Tibial artery (tissue), 4 donors: ENCODE measurements around the gene SLC31A1.

Experiments
- DNase-seq, 2 donors: peaks; one replicate each; pipeline ENCODE4 v3.0.0-alpha.2; 2019
- H3K27ac ChIP-seq, 2 donors: fragments of 200-600 bp; sonication (generic) in 1 of 2; 1 replicate in 1 of 2; 2 replicates in 1 of 2; pipeline ENCODE4 v1.5.1; 2018 to 2019; ENCODE audit warnings: mild to moderate bottlenecking in 1 of 2
- H3K27me3 ChIP-seq, 2 donors: fragments of 200-600 bp; sonication (generic) in 1 of 2; one replicate each; pipeline versions ENCODE4 v1.5.1 to v1.6.0; 2016 to 2019
- H3K36me3 ChIP-seq, 3 donors: fragments of 200-600 bp; sonication (generic) in 2 of 3; one replicate each; pipeline ENCODE4 v1.5.1; 2016 to 2019; ENCODE audit warnings: mild to moderate bottlenecking in 2 of 3
- H3K4me1 ChIP-seq, 4 donors: fragments of 200-600 bp; sonication (generic) in 2 of 4; 1 replicate in 3 of 4; 2 replicates in 1 of 4; pipeline ENCODE4 v1.5.1; 2016 to 2019
- H3K4me3 ChIP-seq, 2 donors: fragments of 200-600 bp; sonication (generic) in 1 of 2; 1 replicate in 1 of 2; 2 replicates in 1 of 2; pipeline ENCODE4 v1.5.1; 2018 to 2019; ENCODE audit warnings: mild to moderate bottlenecking in 2 of 2
- H3K9me3 ChIP-seq, 3 donors: fragments of 200-600 bp; sonication (generic) in 1 of 3; one replicate each; pipeline ENCODE4 v1.5.1; 2016 to 2019
- CTCF ChIP-seq, 2 experiments: fragments of 200-600 bp in 1 of 2; fragments of 450-650 bp in 1 of 2; IDR thresholded peaks; one replicate each; pipeline ENCODE4 v1.5.1; 2017 to 2019; ENCODE audit warnings: antibody characterized with exemption in 2 of 2, mild to moderate bottlenecking in 1 of 2, moderate library complexity in 1 of 2
- intact Hi-C: fragments of 100-400 bp; cut with DNase I; formaldehyde crosslinking; loops from one replicate; pipeline ENCODE4 v1.15.0; 2023; ENCODE audit warnings: low total_unique reads

SLC31A1 gene

GRCh38 chr9:113261917-113262671 lies 40.8 kb downstream of the SLC31A1 start:
- DNase-seq = no peak
- intact Hi-C loops = no loop called here
- H3K27ac ChIP-seq = no peak overlapping the region
- H3K9me3 ChIP-seq = no peaks in the 10 kb centered on the region
- H3K4me1 ChIP-seq = no peaks in the 10 kb centered on the region
- H3K36me3 ChIP-seq = peaks cover 28 to 53% (median 36%) of the 10 kb centered on the region in 3 donors
- no peak for TF ChIP-seq CTCF (IDR thresholded peaks at IDR 0.05)
- H3K27me3 ChIP-seq = no peaks in the 10 kb centered on the region
- no peak overlapping the region for H3K4me3 ChIP-seq

DNA sequence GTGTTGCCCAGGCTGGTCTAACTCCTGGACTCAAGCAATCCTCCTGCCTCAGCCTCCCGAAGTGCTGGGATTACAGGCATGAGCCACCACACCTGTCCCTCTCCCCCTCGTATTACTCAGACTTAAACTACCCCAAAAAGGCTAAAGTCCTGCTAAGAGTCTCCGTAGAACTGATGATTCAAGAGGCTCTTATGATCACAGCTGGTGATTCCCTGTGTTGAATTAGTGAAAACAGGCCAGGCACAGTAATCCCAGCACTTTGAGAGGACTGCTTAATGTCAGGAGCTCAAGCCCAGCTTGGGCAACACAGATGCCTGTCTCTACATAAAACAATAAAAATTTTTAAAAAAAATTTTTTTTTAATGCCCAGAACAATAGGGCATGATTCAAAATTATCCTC lies 44.8 kb downstream of the SLC31A1 start:
- Histone ChIP-seq H3K27me3 (no peaks in the 10 kb centered on the region), H3K4me1 (no peaks in the 10 kb centered on the region), H3K36me3 (peaks cover 42 to 63% (median 48%) of the 10 kb centered on the region in 3 donors), H3K9me3 (no peaks in the 10 kb centered on the region), H3K27ac (no peak overlapping the region), H3K4me3 (no peak overlapping the region)
- TF ChIP-seq CTCF (IDR thresholded peaks at IDR 0.05) = no peak
- intact Hi-C loops = no loop called here
- no peak for DNase-seq

- intact Hi-C loops = no loop called here
- Histone ChIP-seq H3K9me3 (no peaks in the 10 kb centered on the region), H3K36me3 (peaks cover 55 to 76% (median 57%) of the 10 kb centered on the region in 3 donors), H3K4me1 (no peaks in the 10 kb centered on the region), H3K27ac (no peak overlapping the region), H3K4me3 (no peak overlapping the region), H3K27me3 (no peaks in the 10 kb centered on the region)
- TF ChIP-seq CTCF (IDR thresholded peaks at IDR 0.05) = no peak
- DNase-seq = no peak
Measured at GRCh38 chr9:113267911-113268566, 46.7 kb downstream of the SLC31A1 start.

- H3K36me3 ChIP-seq = peaks cover 57 to 76% (median 57%) of the 10 kb centered on the region in 3 donors
- TF ChIP-seq CTCF (IDR thresholded peaks at IDR 0.05) = no peak
- peaks cover 0 to 5% (median 3%) of the 10 kb centered on the region in 4 donors for H3K4me1 ChIP-seq
- no peaks in the 10 kb centered on the region for H3K9me3 ChIP-seq
- DNase-seq = no peak
- H3K27ac ChIP-seq = no peak overlapping the region
- H3K27me3 ChIP-seq = no peaks in the 10 kb centered on the region
- intact Hi-C loops = no loop called here
- no peak overlapping the region for H3K4me3 ChIP-seq
Measured at GRCh38 chr9:113269355-113269754, 48.0 kb downstream of the SLC31A1 start.

GRCh38 chr9:113269871-113270270 lies 48.5 kb downstream of the SLC31A1 start:
- H3K9me3 ChIP-seq = no peaks in the 10 kb centered on the region
- TF ChIP-seq CTCF (IDR thresholded peaks at IDR 0.05) = no peak
- H3K4me3 ChIP-seq = no peak overlapping the region
- DNase-seq = no peak
- peaks cover 57 to 76% (median 57%) of the 10 kb centered on the region in 3 donors for H3K36me3 ChIP-seq
- intact Hi-C loops = loop anchor here (10.0 kb wide), 2 partner anchors 45 to 385 kb away; partner anchors contain the start of genes FKBP15 and SLC31A1
- H3K4me1 ChIP-seq = peaks cover 0 to 8% (median 6%) of the 10 kb centered on the region in 4 donors
- no peak overlapping the region for H3K27ac ChIP-seq
- no peaks in the 10 kb centered on the region for H3K27me3 ChIP-seq
